ENCODE results near the gene CARMIL1.
A peak's percentile ranks its signal among the peaks of the same experiment; 100 is the strongest.

- TF ChIP-seq CTCF (tag by site-specific recombination; IDR thresholded peaks at IDR 0.05) (no peak), ZBTB7A (tag by site-specific recombination; IDR thresholded peaks at IDR 0.05; ENCODE audit: low read depth) (no peak), TCF7L2 (IDR thresholded peaks at IDR 0.05; ENCODE audit: borderline replicate concordance, low read depth, low read length) (no peak), ZNF580 (tag by site-specific recombination; IDR thresholded peaks at IDR 0.05) (0 out of 2 replicates have a peak, but pooled peaks have one; percentile 29), ZNF768 (tag by site-specific recombination; IDR thresholded peaks at IDR 0.05) (no peak), ZNF585B (tag by site-specific recombination; IDR thresholded peaks at IDR 0.05) (no peak), ZBTB49 (tag by site-specific recombination; IDR thresholded peaks at IDR 0.05; ENCODE audit: low read depth) (no peak), ZBTB8A (tag by site-specific recombination; IDR thresholded peaks at IDR 0.05) (no peak)
These were observed 139.4 kb downstream of the CARMIL1 start for GRCh38 chr6:25418454-25419052.
